ENCODE data around the gene GRK5.

Gene GRK5

DNA sequence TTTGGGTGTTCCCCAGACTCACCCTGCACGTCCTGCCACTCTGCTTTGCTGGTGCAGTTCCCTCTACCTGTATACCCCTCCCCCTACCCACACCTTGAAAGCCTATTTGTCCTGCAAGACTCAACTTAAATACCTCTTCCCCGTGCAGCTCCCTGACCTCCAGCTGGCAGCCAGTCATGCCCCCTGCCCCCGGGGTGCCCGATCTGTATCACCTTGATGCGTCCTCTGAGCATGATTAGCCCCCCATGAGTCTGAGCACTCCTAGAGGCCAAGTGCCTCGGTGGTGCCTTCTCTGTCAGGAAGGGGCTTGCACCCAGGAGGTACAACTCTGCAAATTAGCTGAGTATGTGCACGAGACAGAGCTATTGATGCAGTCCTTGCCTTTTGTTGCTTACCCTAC, 240.1 kb downstream of the GRK5 start:
- H3K4me1 ChIP-seq = no peaks in the 10 kb centered on the region
- H3K9me3 ChIP-seq = no peaks in the 10 kb centered on the region
- no peaks in the 10 kb centered on the region for H3K27me3 ChIP-seq (ENCODE audit: low read depth)
- H3K4me3 ChIP-seq = no peak overlapping the region
- no peaks in the 10 kb centered on the region for H3K36me3 ChIP-seq (replicated peaks)
- no peak for DNase-seq (ENCODE audit: low spot score in 2 of 2)
- in situ Hi-C loops (cut with MboI; ENCODE audit: low sequenced_read_pairs) = loop anchor here (10.0 kb wide), 1 partner anchor 253 kb away; no protein-coding TSS in a partner anchor

GRCh38 chr10:119447823-119448546, 240.6 kb downstream of the GRK5 start:
- no peak for DNase-seq (ENCODE audit: low spot score in 2 of 2)
- Histone ChIP-seq H3K36me3 (replicated peaks) (no peaks in the 10 kb centered on the region), H3K4me3 (no peak overlapping the region), H3K9me3 (no peaks in the 10 kb centered on the region), H3K27me3 (ENCODE audit: low read depth) (no peaks in the 10 kb centered on the region), H3K4me1 (no peaks in the 10 kb centered on the region)
- in situ Hi-C loops (cut with MboI; ENCODE audit: low sequenced_read_pairs) = loop anchor here (10.0 kb wide), 1 partner anchor 253 kb away; no protein-coding TSS in a partner anchor

- no peaks in the 10 kb centered on the region for H3K9me3 ChIP-seq
- H3K4me3 ChIP-seq = no peak overlapping the region
- H3K4me1 ChIP-seq = no peaks in the 10 kb centered on the region
- no peak for DNase-seq (ENCODE audit: low spot score in 2 of 2)
- H3K36me3 ChIP-seq (replicated peaks) = no peaks in the 10 kb centered on the region
- no peaks in the 10 kb centered on the region for H3K27me3 ChIP-seq (ENCODE audit: low read depth)
- in situ Hi-C loops (cut with MboI; ENCODE audit: low sequenced_read_pairs) = loop anchor here (10.0 kb wide), 1 partner anchor 254 kb away; no protein-coding TSS in a partner anchor
Measured at GRCh38 chr10:119448628-119449584, 241.5 kb downstream of the GRK5 start.

DNA sequence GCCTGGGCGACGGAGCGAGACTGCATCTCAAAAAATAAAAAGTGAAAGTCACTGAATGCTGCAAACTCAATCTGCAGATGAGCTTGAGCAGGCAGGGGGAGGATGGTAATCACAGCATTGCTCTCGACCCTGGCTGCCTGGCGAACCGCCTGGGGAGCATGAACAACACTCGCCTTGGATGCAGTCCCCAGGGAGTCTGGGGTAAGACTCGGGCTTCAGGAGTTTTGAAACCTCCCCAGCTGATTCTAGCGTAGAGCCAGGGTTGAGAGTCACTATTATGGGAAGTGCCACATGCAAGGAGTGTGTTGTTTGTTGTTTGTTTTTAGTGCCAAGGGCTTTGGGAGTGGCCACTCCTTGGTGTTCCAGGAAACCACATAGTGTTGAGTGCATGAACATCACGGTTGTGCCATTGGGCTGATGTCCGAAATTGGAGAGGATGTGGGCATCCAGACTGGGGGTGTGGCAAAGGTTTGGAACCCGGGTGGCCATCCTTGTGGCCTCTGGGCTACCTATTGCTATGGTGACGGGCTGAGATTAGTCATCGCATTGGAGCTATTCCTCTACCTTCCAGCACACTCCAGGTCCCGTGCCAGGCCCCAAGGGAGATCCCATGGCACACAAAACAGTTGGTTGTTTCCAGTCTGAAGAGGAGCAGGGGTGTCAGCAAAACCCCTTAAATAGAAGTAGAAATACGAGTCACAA, 242.5 kb downstream of the GRK5 start:
- no peaks in the 10 kb centered on the region for H3K4me1 ChIP-seq
- no peak overlapping the region for H3K4me3 ChIP-seq
- in situ Hi-C loops (cut with MboI; ENCODE audit: low sequenced_read_pairs) = loop anchor here (10.0 kb wide), 1 partner anchor 255 kb away; no protein-coding TSS in a partner anchor
- no peaks in the 10 kb centered on the region for H3K27me3 ChIP-seq (ENCODE audit: low read depth)
- no peaks in the 10 kb centered on the region for H3K36me3 ChIP-seq (replicated peaks)
- DNase-seq (ENCODE audit: low spot score in 2 of 2) = no peak
- H3K9me3 ChIP-seq = no peaks in the 10 kb centered on the region

DNA sequence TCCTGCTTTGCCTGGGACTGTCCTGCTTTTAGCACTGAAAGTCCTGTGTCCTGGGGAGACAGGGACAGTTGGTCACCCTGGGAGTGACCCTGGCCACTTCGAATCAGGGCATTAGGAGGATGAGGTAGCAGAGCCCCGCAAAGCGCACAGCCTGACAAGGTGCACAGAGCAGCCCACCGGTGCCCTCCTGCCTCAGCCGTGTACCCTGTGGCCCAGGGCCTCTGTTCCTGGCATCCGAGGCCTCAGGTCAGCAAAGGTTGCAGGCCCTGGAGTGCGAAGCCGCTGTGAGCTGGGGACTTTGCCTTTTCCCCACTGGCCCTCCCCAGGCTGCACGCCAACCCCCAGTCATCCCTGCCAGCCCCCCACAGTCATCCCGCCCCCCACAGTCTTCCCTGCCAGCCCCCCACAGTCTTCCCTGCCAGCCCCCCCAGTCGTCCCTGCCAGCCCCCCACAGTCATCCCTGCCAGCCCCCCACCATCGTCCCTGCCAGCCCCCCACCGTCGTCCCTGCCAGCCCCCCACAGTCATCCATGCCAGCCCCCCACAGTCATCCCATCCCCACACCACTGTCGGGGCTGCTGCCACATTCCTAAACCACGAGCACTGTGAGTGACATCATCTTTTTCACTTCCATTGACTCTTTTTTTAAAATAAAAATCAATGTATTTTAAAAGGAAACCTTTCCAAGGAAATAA, 243.4 kb downstream of the GRK5 start:
- no peaks in the 10 kb centered on the region for H3K4me1 ChIP-seq
- in situ Hi-C loops (cut with MboI; ENCODE audit: low sequenced_read_pairs) = no loop called here
- no peak for DNase-seq (ENCODE audit: low spot score in 2 of 2)
- no peaks in the 10 kb centered on the region for H3K36me3 ChIP-seq (replicated peaks)
- no peak overlapping the region for H3K4me3 ChIP-seq
- no peaks in the 10 kb centered on the region for H3K9me3 ChIP-seq
- H3K27me3 ChIP-seq (ENCODE audit: low read depth) = no peaks in the 10 kb centered on the region

GRCh38 chr10:119451300-119451896, 244.0 kb downstream of the GRK5 start:
- Histone ChIP-seq H3K27me3 (ENCODE audit: low read depth) (no peaks in the 10 kb centered on the region), H3K9me3 (no peaks in the 10 kb centered on the region), H3K4me3 (no peak overlapping the region), H3K36me3 (replicated peaks) (no peaks in the 10 kb centered on the region), H3K4me1 (no peaks in the 10 kb centered on the region)
- in situ Hi-C loops (cut with MboI; ENCODE audit: low sequenced_read_pairs) = no loop called here
- DNase-seq (ENCODE audit: low spot score in 2 of 2) = no peak

DNA sequence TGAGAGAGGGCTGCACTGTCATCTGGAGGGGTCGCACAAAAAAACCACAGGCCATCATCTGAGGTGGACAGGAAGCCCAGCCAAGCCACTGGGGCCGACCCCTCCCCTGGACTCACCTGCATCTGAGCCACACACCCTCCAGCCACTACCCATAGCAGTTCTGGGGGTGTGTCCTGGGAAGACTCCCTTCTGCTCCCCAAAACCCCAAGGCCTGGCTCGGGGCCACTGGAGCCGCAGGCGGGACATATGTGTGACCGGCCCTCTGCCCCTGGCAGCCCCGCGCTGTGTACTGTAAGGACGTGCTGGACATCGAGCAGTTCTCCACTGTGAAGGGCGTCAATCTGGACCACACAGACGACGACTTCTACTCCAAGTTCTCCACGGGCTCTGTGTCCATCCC, 245.0 kb downstream of the GRK5 start:
- Histone ChIP-seq H3K36me3 (replicated peaks) (no peaks in the 10 kb centered on the region), H3K4me1 (no peaks in the 10 kb centered on the region), H3K4me3 (no peak overlapping the region), H3K9me3 (no peaks in the 10 kb centered on the region), H3K27me3 (ENCODE audit: low read depth) (no peaks in the 10 kb centered on the region)
- in situ Hi-C loops (cut with MboI; ENCODE audit: low sequenced_read_pairs) = no loop called here
- DNase-seq (ENCODE audit: low spot score in 2 of 2) = no peak

- Histone ChIP-seq H3K4me1 (no peaks in the 10 kb centered on the region), H3K9me3 (no peaks in the 10 kb centered on the region), H3K36me3 (replicated peaks) (no peaks in the 10 kb centered on the region), H3K4me3 (no peak overlapping the region), H3K27me3 (ENCODE audit: low read depth) (no peaks in the 10 kb centered on the region)
- in situ Hi-C loops (cut with MboI; ENCODE audit: low sequenced_read_pairs) = no loop called here
- DNase-seq (ENCODE audit: low spot score in 2 of 2) = no peak
Measured at GRCh38 chr10:119453313-119453712, 245.9 kb downstream of the GRK5 start.

DNA sequence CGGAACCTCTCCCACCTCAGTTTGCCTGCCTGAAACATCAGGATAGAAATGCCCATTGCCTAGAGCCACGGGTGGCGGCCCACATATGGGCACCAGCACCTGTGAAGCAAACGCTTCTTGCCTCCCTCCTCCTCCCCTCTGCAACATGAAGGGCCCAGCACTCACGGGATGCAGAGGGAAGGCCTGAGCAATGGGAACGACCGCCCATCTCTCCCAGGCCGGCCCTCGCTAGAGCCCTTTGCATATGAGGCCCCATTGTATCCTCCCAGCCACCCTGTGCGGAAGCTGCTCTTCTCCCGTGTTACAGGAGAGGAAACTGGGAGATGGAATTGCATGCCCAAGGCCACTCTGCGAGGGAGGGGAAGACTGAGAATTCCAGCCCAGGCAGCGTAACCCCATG, 246.9 kb downstream of the GRK5 start:
- no peaks in the 10 kb centered on the region for H3K27me3 ChIP-seq (ENCODE audit: low read depth)
- H3K9me3 ChIP-seq = no peaks in the 10 kb centered on the region
- H3K4me3 ChIP-seq = no peak overlapping the region
- no peaks in the 10 kb centered on the region for H3K4me1 ChIP-seq
- in situ Hi-C loops (cut with MboI; ENCODE audit: low sequenced_read_pairs) = no loop called here
- no peaks in the 10 kb centered on the region for H3K36me3 ChIP-seq (replicated peaks)
- DNase-seq (ENCODE audit: low spot score in 2 of 2) = no peak

DNA sequence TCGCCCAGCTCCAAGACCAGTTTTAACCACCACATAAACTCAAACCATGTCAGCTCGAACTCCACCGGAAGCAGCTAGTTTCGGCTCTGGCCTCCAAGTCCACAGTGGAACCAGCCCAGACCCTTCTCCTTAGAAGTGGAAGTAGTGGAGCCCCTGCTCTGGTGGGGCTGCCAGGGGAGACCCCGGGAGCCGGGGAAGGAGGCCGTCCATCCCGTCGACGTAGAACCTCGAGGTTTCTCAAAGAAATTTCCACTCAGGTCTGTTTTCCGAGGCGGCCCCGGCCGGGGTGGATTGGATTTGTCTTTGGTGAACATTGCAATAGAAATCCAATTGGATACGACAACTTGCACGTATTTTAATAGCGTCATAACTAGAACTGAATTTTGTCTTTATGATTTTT, 247.6 kb downstream of the GRK5 start:
- no peak for DNase-seq (ENCODE audit: low spot score in 2 of 2)
- Histone ChIP-seq H3K4me1 (no peaks in the 10 kb centered on the region), H3K9me3 (no peaks in the 10 kb centered on the region), H3K36me3 (replicated peaks) (no peaks in the 10 kb centered on the region), H3K27me3 (ENCODE audit: low read depth) (no peaks in the 10 kb centered on the region), H3K4me3 (no peak overlapping the region)
- in situ Hi-C loops (cut with MboI; ENCODE audit: low sequenced_read_pairs) = no loop called here

DNA sequence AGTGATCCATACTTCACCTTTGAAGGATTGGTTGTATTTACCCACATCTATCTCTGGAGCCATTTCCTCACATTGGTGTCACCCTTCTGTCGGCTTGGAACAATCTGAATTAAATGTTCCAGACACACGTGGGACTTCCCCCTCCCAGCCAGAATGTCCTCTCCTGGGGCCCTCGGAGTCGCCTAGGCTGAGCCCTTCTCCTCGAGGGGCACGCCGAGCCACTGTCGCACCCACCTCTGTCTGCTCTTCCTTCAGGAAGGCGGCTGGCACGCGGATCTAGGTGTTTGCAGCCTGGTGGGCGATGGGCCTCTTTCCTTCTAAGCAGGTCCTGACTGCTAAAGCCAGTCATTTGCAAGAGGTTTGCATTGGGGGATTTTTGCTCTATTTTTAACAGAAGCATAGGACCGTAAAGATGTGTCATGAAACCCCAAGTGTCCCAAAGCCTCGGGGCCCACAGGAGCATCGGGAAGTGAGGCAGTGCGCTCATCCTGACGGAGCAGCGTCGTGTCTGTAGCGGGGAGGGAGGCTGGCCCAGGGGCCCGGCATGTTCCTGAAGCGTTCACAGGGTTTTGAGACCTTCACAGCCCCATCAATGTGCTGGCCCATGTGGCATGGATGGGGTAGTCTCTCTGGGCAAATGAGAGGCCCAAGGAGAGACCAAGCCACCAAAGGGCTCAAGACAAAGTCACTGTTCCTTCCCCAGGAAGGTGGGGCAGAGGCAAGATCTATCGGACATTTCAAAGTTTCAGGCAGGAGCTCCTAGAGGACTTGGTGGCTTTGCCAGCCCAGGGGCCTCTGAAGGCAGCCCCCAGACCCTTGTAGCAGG, 248.5 kb downstream of the GRK5 start:
- Histone ChIP-seq H3K27me3 (ENCODE audit: low read depth) (no peaks in the 10 kb centered on the region), H3K4me3 (no peak overlapping the region), H3K4me1 (no peaks in the 10 kb centered on the region), H3K36me3 (replicated peaks) (no peaks in the 10 kb centered on the region), H3K9me3 (no peaks in the 10 kb centered on the region)
- in situ Hi-C loops (cut with MboI; ENCODE audit: low sequenced_read_pairs) = no loop called here
- DNase-seq (ENCODE audit: low spot score in 2 of 2) = no peak

DNA sequence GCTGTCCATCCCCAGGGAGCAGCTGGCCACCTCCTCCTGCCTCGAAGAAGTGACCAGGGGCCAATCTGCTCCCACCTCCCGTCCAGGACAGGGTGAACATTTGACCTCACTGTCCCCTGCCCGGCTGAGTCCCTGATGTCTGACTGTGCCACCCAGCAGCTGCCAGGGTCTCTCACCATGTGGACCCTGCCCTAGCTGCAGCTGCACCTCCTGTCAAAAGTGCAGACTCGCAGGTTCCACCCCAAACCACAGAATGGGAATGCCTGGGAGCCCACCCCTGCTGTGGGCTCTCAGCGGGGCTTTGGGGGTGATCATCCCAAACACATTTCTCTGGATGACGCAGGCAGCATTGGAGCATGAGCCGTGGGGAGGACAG, 249.1 kb downstream of the GRK5 start:
- in situ Hi-C loops (cut with MboI; ENCODE audit: low sequenced_read_pairs) = no loop called here
- no peaks in the 10 kb centered on the region for H3K4me1 ChIP-seq
- no peaks in the 10 kb centered on the region for H3K36me3 ChIP-seq (replicated peaks)
- H3K4me3 ChIP-seq = no peak overlapping the region
- no peaks in the 10 kb centered on the region for H3K27me3 ChIP-seq (ENCODE audit: low read depth)
- no peak for DNase-seq (ENCODE audit: low spot score in 2 of 2)
- H3K9me3 ChIP-seq = no peaks in the 10 kb centered on the region
